ENCODE results near the gene VTI1A.

VTI1A gene

DNA sequence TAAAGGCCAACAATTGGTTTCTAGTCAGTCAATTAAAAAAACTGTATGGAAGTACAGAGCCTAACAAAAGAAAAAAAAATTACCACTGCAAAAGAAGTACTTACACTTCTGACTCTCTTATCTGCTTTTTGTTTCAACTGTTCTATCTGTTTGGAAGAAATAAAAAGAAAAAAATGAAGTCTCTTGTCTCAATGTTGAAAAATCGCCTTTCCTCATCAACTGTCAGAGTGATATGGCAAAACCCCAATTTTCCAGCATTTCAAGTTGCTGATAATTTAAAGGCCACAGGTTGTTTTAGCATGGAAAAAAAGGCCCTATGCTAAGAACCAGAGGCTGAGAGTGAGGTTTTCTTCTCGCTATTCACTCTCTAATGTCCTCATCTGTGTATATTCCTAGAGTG, 13.9 kb upstream of the VTI1A start:
- H3K4me3 ChIP-seq (ENCODE audit: low read depth, low read length): no peak overlapping the region
- DNase-seq (ENCODE audit: low read depth): no peak
- TF ChIP-seq, protein P1, sequence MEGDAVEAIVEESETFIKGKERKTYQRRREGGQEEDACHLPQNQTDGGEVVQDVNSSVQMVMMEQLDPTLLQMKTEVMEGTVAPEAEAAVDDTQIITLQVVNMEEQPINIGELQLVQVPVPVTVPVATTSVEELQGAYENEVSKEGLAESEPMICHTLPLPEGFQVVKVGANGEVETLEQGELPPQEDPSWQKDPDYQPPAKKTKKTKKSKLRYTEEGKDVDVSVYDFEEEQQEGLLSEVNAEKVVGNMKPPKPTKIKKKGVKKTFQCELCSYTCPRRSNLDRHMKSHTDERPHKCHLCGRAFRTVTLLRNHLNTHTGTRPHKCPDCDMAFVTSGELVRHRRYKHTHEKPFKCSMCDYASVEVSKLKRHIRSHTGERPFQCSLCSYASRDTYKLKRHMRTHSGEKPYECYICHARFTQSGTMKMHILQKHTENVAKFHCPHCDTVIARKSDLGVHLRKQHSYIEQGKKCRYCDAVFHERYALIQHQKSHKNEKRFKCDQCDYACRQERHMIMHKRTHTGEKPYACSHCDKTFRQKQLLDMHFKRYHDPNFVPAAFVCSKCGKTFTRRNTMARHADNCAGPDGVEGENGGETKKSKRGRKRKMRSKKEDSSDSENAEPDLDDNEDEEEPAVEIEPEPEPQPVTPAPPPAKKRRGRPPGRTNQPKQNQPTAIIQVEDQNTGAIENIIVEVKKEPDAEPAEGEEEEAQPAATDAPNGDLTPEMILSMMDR (IDR thresholded peaks at IDR 0.05; ENCODE audit: control insufficient read depth, extremely low read depth, insufficient read depth): no peak

DNA sequence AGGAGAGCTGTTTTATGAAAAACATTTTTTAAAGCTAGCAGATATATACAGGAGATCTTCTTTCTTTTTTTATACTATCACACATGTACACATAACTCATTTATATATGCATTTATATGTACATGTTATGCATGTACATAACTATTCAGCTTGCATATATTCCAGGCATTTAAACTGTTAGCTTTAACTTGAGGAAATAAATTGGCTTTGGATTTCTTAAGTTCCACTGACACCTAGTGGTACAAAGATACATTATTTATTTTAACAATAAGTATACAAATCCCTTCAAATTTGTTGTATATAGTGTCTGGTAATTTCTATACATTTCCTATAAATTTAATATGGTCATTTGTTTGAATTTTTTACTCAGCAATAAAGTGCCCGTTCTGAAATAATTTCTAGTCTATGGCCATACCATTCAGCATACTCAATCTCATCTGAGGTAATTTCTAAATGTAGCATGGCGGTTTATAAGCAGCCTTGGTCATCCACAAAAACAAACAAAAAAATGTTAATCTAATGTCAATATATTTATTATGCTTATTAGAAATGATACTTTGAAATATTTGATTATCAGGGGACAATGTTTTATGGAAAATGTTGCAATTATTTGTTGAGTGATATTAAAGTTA, 11.9 kb upstream of the VTI1A start:
- no peak overlapping the region for H3K4me3 ChIP-seq (ENCODE audit: low read depth, low read length)
- peak; percentile 42 for DNase-seq (ENCODE audit: low read depth)
- TF ChIP-seq, protein P1 (IDR thresholded peaks at IDR 0.05; ENCODE audit: control insufficient read depth, extremely low read depth, insufficient read depth): peak; percentile 48

DNA sequence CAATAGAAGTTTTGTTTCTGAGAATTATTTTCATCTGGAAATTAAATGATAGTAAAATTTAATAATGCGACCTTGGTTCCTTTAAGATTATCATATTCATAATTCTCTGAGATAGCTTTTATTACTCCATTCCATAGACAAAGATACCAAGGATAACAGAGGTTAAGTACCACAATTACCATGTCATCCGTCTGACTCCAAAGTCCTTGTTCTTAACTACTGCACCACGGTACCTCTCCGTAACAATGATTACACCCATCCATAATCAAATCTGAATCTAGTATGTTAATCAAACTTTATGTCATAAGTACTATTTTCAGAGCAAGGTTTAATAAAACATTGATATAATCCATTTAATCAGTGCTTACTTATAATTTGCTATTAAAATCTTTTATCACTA, 8.7 kb upstream of the VTI1A start:
- no peak overlapping the region for H3K4me3 ChIP-seq (ENCODE audit: low read depth, low read length)
- no peak for DNase-seq (ENCODE audit: low read depth)
- TF ChIP-seq, protein P1 (IDR thresholded peaks at IDR 0.05; ENCODE audit: control insufficient read depth, extremely low read depth, insufficient read depth): no peak

DNA sequence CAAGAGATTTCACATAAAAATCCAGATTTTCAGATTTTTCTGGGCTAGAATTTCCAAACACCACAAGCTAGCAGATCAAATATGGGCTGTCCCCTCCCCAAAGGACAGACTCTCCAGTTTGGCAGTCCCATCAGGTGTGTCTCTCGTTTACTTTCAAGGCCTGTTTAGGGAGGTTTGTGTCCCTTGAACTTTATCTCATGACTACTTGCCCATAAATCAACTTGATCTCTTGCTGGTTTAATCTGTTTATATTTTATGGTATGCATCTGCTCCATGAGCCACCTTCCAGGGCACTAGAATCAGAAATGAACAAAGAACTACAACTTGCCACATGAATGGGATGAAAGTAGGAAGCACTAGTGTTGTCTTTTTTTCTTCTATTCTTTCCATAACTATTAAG, 5.5 kb upstream of the VTI1A start:
- TF ChIP-seq, protein P1 (IDR thresholded peaks at IDR 0.05; ENCODE audit: control insufficient read depth, extremely low read depth, insufficient read depth): no peak
- no peak overlapping the region for H3K4me3 ChIP-seq (ENCODE audit: low read depth, low read length)
- DNase-seq (ENCODE audit: low read depth): no peak

DNA sequence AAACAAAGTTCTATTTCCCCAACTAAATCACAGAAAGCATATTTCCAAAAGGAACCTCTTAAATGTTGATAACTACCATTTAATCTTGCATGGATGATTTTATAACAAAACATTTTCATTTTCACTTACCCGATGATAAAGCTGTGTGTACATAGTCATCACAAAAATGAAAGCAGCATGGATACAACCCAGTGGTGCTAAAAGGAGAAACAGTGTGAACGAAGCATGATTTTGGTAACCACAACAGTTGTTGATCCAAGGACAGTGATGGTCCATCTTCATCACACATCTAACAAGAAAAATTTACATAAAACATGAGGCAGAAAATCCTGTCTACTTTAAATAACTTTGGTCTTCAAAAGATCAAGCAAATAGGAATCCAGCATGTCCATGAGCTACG, 5.0 kb upstream of the VTI1A start:
- no peak overlapping the region for H3K4me3 ChIP-seq (ENCODE audit: low read depth, low read length)

DNA sequence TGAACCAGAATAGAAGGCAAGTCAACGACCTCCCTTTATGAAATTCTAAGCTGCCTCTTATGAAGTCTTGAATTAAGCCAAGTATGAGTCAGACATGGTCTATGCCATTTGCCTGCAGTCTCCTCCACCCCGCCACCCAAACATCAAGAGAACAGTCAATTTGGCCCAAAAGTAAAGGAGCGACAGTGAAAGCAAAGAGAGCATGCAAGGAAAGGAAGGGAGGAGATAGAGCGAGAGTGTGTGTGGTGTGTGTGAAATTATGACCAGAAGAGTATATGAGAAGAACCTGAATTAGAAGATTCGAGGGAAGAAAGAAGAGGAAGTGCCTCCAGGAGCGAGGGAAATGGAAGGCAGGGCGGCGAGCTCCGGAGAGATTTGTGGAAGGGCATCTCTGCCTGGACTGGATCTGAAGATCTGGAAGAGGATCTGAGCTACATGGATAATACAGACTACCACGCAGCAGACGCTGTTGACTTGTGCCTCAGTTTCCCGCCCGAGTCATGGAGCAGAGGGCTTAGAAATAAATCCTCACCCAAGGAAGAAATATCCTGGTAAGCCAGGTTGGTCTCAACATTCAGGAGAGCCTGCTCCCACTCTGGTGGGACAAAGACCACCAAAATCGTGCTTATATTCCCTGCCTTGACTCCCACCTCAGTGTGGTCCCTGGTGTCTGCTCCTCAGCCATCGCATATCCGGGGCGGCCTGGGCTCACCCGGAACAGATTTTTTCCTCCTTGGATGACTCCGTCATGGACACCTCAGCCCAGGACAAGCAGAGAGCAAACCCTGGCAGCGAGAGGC, 760 bp upstream of the VTI1A start:
- no peak for DNase-seq (ENCODE audit: low read depth)
- TF ChIP-seq, protein P1 (IDR thresholded peaks at IDR 0.05; ENCODE audit: control insufficient read depth, extremely low read depth, insufficient read depth): no peak
- peak overlapping the region; percentile 99 for H3K4me3 ChIP-seq (ENCODE audit: low read depth, low read length)

More for the DNA sequence above, 5.0 kb upstream of the VTI1A start:
- DNase-seq (ENCODE audit: low read depth): no peak
- TF ChIP-seq, protein P1 (IDR thresholded peaks at IDR 0.05; ENCODE audit: control insufficient read depth, extremely low read depth, insufficient read depth): no peak
